HG02884 (cell line): Measurements from ENCODE around the gene MAML3.
A peak's percentile ranks its signal among the peaks of the same experiment; 100 is the strongest.

Source experiments
- ATAC-seq: cut with Tn5 transposase; IDR thresholded peaks from one replicate; pipeline ENCODE4 v1.9.1; 2021; ENCODE audit warnings: mild to moderate bottlenecking, moderate library complexity; ENCODE audit not compliant: unreplicated experiment

MAML3 gene

GRCh38 chr4:140012688-140013486 lies 141.1 kb downstream of the MAML3 start:
- no peak for ATAC-seq

DNA sequence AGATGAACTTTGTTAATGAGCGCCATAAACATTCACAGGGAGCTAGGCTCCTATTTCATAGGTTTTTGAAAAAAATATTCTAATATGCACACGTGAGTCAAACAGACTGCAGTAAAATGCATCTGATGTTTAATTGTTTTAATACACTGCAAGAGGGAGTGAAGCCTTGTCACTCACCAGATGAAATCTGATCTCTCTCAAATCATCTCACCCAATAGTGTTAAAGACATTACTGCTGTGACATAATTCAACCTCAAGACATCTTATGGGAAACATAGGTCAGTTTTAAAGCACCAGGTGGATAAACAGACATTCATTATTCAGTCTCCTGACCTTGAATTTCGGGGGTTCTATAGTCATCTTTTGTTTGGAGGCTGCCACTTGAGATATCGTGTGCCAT lies 148.3 kb downstream of the MAML3 start:
- no peak for ATAC-seq

DNA sequence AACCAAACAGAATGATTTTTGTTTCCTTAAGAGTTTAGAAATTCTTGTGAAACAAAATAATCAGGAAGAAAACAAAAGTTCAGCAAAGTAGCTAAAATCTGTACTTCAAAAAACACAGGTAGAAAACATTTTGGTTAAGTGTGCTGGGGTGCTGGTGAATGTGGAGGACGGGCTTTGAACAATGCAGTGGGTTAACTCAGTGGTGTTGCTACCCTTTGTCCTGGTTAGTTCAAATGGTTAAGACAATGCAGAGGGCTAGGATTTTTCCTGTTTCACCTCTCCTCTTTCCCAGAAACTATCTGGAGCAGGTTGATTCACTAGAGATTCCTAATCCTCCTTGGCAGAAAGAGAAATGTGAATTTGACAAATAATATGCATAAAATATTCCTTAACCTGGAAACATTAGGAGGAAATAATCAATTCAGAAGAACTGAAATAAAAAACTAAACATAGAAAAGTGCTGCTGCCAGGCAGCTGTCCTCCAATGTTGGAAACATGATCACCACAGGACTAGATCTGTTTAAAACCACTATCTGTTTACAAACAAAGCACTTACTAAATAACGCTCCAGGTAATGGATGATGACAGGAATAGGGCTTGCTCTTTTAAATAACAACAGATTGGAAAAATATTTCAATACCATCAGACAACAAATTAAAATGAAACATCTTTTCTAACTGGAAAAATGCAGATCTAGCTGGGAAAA lies 148.9 kb downstream of the MAML3 start:
- ATAC-seq, result no peak

GRCh38 chr4:140004549-140004895 lies 149.5 kb downstream of the MAML3 start:
- ATAC-seq, result no peak

DNA sequence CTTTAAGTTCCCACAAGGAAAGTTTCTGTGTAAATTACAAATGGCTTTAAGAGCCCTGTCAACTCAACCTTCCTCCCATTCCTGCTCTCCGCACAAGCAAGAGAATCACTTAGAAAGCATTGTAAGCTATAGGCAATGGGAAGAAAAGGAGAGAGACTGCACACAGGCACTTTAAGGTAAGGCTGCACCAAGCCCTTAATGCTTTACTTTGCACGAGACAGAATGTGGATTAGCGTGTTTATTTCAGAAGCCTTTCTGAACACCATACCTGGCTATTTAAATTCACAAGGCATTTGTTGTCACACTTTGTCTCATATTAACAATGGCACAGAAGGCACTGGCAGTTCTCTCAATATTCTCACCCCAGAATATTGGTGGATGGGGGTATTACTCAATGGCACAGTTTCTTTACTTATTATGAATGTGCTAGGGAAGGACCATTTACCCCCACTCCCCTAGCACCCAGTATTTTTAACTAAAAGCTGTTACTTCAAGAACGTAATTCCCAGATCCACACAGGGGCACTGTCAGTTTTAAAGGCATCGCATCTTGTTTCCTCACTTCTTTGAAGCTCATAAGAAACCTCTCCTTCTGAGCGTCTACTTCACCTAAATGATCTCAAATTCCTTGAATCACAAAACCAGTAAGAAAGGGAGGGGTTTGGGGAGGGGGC lies 150.0 kb downstream of the MAML3 start:
- ATAC-seq, result no peak

- no peak for ATAC-seq
Measured at GRCh38 chr4:140000232-140000631, 153.8 kb downstream of the MAML3 start.

- ATAC-seq, result no peak
Measured at GRCh38 chr4:139988863-139989765, 164.9 kb downstream of the MAML3 start.

GRCh38 chr4:139987502-139987850 lies 166.5 kb downstream of the MAML3 start:
- ATAC-seq, result no peak

- ATAC-seq, result no peak
Measured at GRCh38 chr4:139986689-139987501, 167.1 kb downstream of the MAML3 start.

DNA sequence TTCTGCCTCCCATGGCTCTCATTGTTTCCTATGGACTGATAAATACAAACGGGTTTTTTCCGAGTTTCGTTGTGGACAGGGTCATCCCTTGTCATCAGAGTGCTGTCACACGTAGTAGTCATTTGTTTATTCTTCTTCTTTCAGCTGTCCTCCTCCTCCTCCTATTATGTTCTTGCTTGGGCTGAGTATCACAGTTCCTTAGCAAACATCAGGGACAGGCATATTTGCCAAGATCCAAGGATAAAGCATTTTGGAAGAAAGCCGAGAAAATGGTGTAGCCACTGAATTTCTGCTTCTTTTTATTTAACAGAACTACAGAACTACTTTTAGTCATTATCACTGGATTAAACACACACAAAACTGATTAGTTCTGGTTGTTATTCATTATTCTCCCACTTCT lies 167.9 kb downstream of the MAML3 start:
- ATAC-seq, result no peak

DNA sequence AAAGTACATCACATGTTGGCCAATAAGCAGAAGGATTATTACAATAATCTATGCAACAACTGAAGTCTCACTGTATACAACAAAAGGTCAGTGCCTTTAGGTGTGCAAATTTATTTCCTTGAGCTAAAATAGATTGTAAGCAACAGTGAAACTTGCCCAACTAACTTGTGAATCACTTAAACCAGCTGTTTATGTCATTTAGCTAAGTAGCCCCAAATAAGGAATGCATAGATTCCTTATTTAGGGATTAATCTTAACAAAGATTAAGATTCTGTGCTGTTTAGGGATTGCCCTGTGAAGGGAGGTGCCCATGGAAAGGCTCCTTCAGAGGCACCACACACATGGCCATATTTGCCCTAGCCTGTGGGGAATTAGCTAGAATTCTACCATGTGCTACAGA lies 168.6 kb downstream of the MAML3 start:
- no peak for ATAC-seq

DNA sequence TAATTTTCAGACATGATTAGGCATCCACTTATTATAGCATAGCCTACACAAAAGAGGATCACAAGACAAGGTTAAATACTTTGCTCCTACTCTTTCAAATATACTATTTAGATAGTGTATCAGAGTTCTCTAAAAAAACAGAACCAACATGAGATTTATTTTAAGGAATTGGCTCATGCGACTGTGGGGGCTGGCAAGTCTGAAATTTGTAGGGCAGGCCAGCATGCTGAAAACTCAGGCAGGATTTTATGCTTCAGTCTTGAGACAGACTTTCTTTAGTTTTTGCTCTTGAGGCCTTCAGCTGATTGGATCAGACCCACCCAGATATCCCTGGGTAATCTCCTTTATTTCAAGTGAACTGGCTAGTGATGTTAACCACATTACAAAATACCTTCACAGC lies 169.5 kb downstream of the MAML3 start:
- no peak for ATAC-seq

GRCh38 chr4:139978692-139979091 lies 175.3 kb downstream of the MAML3 start:
- ATAC-seq, result peak; percentile 97

- no peak for ATAC-seq
Measured at GRCh38 chr4:139977838-139978609, 176.0 kb downstream of the MAML3 start.

DNA sequence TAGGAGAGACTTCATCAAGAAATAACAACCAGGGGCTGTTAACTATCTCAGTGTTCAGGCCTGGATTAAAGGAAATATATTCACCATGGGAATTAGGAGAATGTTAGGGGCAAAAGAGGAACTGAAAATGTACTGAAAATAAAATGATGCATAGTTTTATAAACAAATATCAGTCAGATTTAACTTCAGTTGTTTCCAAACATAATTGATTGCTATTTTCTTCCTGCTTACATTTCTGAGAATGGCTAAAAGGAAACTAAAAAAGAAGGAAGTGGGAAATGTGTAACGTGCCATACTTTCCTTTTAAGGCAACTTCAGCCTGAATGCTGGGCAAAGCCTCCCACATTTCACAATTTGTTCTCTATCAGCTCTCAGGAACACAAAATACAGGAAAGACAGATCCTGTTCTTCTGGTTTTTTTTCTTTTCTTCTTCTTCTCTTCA lies 178.1 kb downstream of the MAML3 start:
- no peak for ATAC-seq

- ATAC-seq, result no peak
Measured at GRCh38 chr4:139973616-139974015, 180.4 kb downstream of the MAML3 start.

GRCh38 chr4:139973015-139973414 lies 181.0 kb downstream of the MAML3 start:
- no peak for ATAC-seq

- no peak for ATAC-seq
Measured at GRCh38 chr4:139972305-139972704, 181.7 kb downstream of the MAML3 start.

- ATAC-seq, result no peak
Measured at GRCh38 chr4:139971111-139971510, 182.9 kb downstream of the MAML3 start.
